GM12873 (cell line): ENCODE results near the gene LAMA2.

ENCODE experiments used
- TF ChIP-seq, protein P1 (sequence below): IDR thresholded peaks from 2 replicates; pipeline ENCODE4 v1.5.1; 2012; ENCODE audit warnings: low read depth, mild to moderate bottlenecking, moderate library complexity, low read length, control low read depth; ENCODE audit not compliant: insufficient read depth; ENCODE audit errors: missing control alignments

Gene LAMA2

DNA sequence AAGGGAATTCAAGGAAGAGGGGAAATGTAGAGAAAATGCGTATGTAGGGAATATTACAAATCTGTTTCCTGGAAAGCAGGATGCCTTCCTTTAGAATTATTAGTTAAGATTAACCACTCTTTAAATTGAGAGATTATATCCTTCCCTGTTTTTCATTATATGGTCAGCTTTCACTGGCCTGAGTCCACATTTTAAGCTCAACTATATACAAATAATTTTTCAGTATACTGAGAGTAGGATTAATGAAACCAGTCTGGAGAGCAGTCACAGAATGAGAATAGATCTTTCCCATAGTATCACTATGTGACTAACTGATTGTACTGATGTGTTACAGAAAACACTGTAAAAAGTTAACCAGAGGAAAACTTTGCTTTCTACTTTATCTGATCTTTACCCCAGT, 306.3 kb downstream of the LAMA2 start:
- TF ChIP-seq, protein P1, sequence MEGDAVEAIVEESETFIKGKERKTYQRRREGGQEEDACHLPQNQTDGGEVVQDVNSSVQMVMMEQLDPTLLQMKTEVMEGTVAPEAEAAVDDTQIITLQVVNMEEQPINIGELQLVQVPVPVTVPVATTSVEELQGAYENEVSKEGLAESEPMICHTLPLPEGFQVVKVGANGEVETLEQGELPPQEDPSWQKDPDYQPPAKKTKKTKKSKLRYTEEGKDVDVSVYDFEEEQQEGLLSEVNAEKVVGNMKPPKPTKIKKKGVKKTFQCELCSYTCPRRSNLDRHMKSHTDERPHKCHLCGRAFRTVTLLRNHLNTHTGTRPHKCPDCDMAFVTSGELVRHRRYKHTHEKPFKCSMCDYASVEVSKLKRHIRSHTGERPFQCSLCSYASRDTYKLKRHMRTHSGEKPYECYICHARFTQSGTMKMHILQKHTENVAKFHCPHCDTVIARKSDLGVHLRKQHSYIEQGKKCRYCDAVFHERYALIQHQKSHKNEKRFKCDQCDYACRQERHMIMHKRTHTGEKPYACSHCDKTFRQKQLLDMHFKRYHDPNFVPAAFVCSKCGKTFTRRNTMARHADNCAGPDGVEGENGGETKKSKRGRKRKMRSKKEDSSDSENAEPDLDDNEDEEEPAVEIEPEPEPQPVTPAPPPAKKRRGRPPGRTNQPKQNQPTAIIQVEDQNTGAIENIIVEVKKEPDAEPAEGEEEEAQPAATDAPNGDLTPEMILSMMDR, result no peak

DNA sequence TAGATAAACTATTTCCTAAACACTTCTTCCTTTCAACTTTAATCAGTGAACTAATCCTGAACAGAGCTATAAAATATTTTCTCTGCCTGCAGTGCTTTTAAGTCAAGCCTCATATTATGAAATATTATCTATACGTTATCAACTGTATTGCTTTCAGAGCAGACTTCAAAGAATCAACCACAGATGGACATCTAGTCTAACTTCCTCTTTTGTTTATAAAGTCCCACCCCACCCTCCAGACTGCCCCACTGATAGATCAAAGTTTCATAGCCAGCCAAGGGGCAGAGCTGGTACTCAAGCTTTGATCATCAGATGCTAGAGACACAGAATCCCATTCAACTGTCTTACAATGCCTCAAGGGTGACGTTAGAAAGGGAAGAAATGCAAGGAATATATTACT, 308.3 kb downstream of the LAMA2 start:
- TF ChIP-seq, protein P1, result no peak

DNA sequence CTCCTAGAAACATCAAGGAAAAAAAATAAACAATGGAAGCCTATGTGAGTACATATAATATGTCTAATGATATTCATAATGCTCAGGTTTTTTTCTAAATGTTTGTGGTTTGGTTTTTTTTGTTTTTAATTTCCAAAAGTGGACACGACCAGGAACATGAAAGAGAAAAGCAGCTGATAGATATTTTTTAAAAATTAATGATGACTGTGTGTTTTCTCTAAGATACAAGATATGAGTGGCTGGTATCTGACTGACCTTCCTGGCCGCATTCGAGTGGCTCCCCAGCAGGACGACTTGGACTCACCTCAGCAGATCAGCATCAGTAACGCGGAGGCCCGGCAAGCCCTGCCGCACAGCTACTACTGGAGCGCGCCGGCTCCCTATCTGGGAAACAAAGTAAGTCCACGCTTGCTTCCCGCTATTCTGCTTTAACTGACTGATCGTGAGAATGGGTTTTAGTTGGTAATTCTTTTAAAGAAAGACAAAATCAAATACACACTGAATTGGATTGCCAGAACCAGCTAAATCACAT, 309.6 kb downstream of the LAMA2 start:
- TF ChIP-seq, protein P1, result no peak

DNA sequence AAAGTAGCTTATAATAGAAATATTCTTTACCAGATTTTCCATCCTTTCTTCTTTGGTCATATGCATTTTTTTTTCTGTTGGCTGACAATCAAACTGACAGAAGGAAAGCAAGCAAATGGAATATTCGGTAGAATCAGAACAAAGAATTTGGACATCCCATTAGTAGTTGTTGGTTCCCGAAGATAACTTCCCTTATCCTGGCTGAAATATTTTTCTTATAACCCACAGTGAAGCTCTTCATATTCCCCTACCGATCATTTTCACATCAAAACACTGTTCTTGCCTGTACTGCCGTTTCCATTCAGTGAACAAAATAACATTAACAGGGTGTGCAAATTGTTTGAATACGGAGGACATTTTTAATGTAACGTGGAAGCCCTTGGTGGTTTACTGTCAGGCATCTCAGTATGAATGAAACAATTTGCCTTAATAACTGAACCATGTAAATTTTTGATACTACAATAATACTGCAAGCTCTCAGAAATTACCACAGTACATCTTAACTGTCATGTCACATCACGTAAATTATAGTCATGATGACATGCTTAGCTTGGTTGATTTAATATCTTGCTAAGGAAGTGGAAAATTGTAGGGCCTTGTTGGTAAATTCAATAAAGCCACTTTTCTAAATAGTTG, 311.5 kb downstream of the LAMA2 start:
- TF ChIP-seq, protein P1, result no peak

DNA sequence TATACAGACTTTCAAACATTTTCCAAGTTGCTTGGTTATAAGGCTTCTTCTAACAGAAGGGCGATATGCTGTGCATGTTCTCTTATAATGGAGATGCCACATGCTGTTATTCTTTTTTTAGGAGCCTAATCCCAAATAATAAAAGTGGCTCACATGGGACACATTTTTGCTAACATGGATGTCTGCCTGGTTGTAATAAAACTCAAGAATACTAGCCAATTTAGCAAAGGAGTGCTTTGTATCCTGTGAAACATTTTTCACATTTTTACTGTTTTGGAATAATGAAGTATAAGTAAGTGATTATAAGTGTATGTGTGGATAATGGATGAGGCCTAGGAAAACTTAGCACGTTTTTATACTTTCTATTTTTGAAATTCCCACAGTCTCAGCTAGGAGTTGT, 312.2 kb downstream of the LAMA2 start:
- TF ChIP-seq, protein P1, result no peak

DNA sequence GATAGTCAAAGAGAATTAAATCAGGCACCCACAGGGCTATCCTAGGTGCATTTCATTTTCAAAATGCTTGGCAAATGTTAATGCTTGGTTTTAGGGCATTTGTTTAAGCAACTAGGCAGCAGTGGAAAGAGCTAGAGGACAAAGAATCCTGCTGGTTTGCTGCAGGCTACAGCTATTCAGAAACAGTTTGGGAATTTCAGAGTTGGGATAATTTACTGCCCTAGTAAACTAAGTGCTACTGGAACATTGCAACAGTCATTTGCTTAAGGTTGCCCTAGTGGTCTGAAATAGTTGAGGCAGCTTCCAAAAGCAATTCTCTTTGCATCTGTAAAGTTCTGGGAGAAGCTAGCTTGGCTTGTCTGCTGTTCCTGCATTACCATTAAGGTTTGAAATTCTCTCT, 312.7 kb downstream of the LAMA2 start:
- TF ChIP-seq, protein P1, result no peak

DNA sequence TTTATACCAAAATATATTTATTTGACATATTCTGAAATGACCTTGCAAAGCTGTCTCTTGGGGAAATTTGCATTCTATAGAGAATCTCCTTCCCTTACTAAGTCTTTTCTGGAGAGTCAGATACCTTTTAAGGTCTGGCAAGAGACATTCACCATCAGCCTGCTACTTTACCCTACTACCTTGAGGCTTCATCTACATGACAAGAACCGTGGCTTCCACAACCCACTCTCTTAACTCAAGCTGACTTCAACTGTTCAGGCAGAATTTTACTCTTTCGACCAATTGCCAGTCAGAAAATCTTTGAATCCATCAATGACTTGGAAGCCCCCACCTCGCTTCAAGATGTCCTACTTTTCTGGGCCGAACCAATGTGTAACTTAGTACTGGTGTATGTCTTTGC, 314.2 kb downstream of the LAMA2 start:
- TF ChIP-seq, protein P1, result no peak

DNA sequence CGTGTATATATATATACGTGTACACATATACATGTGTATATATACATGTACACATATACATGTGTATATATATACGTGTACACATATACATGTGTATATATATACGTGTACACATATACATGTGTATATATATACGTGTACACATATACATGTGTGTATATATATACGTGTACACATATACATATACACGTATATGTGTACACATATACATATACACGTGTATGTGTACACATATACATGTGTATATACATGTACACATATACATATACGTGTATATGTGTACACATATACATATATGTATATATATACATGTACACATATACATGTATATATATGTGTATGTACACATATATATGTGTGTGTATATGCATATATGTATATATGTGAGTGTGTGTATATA, 317.2 kb downstream of the LAMA2 start:
- TF ChIP-seq, protein P1, result no peak
